ENCODE measurements around the gene ALLC. TPM values are rescaled to one million over a fixed set of nuclear protein-coding genes. Genes with fewer than 3 reads are reported as not detected.
A peak's percentile ranks its signal among the peaks of the same experiment; 100 is the strongest.

Gene ALLC
- total and polyA plus RNA-seq, 10 of the 15 experiments (the other 5 are each of a cell fraction or from before 2014, with no cell fraction given) = 0.05 TPM; not detected in 9

DNA sequence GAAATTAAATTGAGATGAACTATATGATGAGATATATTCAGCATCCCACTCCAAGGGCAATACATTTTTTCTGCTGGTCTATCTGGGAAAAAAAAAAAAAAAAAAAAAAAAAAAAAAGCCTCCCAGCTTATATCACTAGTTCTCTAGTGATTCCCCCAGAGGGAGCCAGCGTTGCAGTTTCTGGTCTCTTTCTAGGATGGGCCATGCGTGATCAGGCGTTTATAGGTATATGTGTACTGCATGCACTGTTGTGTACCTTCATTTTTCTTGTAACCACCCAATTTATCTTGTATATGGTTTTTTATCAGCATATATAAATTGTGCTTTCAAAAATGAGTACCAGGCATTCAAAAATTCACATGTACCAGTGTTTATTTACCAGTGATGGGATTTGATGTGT lies 80.5 kb downstream of the ALLC start (continued):
- TF ChIP-seq, protein P1, sequence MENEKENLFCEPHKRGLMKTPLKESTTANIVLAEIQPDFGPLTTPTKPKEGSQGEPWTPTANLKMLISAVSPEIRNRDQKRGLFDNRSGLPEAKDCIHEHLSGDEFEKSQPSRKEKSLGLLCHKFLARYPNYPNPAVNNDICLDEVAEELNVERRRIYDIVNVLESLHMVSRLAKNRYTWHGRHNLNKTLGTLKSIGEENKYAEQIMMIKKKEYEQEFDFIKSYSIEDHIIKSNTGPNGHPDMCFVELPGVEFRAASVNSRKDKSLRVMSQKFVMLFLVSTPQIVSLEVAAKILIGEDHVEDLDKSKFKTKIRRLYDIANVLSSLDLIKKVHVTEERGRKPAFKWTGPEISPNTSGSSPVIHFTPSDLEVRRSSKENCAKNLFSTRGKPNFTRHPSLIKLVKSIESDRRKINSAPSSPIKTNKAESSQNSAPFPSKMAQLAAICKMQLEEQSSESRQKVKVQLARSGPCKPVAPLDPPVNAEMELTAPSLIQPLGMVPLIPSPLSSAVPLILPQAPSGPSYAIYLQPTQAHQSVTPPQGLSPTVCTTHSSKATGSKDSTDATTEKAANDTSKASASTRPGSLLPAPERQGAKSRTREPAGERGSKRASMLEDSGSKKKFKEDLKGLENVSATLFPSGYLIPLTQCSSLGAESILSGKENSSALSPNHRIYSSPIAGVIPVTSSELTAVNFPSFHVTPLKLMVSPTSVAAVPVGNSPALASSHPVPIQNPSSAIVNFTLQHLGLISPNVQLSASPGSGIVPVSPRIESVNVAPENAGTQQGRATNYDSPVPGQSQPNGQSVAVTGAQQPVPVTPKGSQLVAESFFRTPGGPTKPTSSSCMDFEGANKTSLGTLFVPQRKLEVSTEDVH (IDR thresholded peaks at IDR 0.05; ENCODE audit: low read depth, partially characterized antibody) = no peak
- TF ChIP-seq NFYA (IDR thresholded peaks at IDR 0.05; ENCODE audit: borderline replicate concordance, low read depth, low read length) (no peak), EGR1 (IDR thresholded peaks at IDR 0.05; ENCODE audit: borderline replicate concordance in 1 of 2, low read depth in 2 of 2, low read length in 2 of 2) (no peak), ZNF384 (IDR thresholded peaks at IDR 0.05; ENCODE audit: borderline replicate concordance, low read depth, low read length) (peak; percentile 73), RAD21 (IDR thresholded peaks at IDR 0.05; ENCODE audit: insufficient read depth, low read depth, low read length) (0 out of 2 replicates have a peak, but pooled peaks have one; percentile 36)
- TF ChIP-seq, protein P2, sequence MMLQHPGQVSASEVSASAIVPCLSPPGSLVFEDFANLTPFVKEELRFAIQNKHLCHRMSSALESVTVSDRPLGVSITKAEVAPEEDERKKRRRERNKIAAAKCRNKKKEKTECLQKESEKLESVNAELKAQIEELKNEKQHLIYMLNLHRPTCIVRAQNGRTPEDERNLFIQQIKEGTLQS (IDR thresholded peaks at IDR 0.05; ENCODE audit: borderline replicate concordance, extremely low read depth, low read depth, low read length) = no peak
- TF ChIP-seq, protein P3, sequence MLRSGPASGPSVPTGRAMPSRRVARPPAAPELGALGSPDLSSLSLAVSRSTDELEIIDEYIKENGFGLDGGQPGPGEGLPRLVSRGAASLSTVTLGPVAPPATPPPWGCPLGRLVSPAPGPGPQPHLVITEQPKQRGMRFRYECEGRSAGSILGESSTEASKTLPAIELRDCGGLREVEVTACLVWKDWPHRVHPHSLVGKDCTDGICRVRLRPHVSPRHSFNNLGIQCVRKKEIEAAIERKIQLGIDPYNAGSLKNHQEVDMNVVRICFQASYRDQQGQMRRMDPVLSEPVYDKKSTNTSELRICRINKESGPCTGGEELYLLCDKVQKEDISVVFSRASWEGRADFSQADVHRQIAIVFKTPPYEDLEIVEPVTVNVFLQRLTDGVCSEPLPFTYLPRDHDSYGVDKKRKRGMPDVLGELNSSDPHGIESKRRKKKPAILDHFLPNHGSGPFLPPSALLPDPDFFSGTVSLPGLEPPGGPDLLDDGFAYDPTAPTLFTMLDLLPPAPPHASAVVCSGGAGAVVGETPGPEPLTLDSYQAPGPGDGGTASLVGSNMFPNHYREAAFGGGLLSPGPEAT (IDR thresholded peaks at IDR 0.05; ENCODE audit: low read depth) = no peak
- TF ChIP-seq, protein P4, sequence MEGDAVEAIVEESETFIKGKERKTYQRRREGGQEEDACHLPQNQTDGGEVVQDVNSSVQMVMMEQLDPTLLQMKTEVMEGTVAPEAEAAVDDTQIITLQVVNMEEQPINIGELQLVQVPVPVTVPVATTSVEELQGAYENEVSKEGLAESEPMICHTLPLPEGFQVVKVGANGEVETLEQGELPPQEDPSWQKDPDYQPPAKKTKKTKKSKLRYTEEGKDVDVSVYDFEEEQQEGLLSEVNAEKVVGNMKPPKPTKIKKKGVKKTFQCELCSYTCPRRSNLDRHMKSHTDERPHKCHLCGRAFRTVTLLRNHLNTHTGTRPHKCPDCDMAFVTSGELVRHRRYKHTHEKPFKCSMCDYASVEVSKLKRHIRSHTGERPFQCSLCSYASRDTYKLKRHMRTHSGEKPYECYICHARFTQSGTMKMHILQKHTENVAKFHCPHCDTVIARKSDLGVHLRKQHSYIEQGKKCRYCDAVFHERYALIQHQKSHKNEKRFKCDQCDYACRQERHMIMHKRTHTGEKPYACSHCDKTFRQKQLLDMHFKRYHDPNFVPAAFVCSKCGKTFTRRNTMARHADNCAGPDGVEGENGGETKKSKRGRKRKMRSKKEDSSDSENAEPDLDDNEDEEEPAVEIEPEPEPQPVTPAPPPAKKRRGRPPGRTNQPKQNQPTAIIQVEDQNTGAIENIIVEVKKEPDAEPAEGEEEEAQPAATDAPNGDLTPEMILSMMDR (IDR thresholded peaks at IDR 0.05 in 2 of 3, conservative IDR thresholded peaks at IDR 0.05 in 1 of 3; ENCODE audit: control insufficient read depth in 2 of 3, extremely low read depth in 1 of 3, insufficient read depth in 1 of 3, low read depth in 3 of 3, low read length in 3 of 3) = peak in 2 of 3 experiments; percentile 17 to 26; a peak in 1 of 6 replicates

All from GM12878 (cell line).